DND-41 (cell line): ENCODE data around the gene NPS.

Experiments
- ATAC-seq: fragments of 200-7000 bp; cut with Tn5 transposase; 3 replicates; pipeline ENCODE4 v1.9.1; 2021; ENCODE audit warnings: low read depth; ENCODE audit not compliant: insufficient read depth
- DNase-seq: peaks from one replicate; pipeline ENCODE4 v3.0.0-alpha.2; 2020
- H2AFZ ChIP-seq: 2 replicates; pipeline ENCODE4 v1.6.0; 2012; ENCODE audit warnings: low read depth, low read length
- H3K27ac ChIP-seq: 2 replicates; pipeline ENCODE4 v1.5.1; 2012; ENCODE audit warnings: low read length, inconsistent platforms
- H3K27me3 ChIP-seq: fragments of 200-600 bp; sonication (generic); 2 replicates; pipeline ENCODE4 v1.6.0; 2012; ENCODE audit warnings: low read length, mild to moderate bottlenecking, inconsistent platforms; ENCODE audit not compliant: insufficient read depth, poor library complexity
- H3K36me3 ChIP-seq: 2 replicates; pipeline ENCODE4 v1.5.1; 2012; ENCODE audit warnings: low read length, inconsistent platforms; ENCODE audit not compliant: insufficient read depth
- H3K4me1 ChIP-seq: 2 replicates; pipeline ENCODE4 v1.5.1; 2012; ENCODE audit warnings: mild to moderate bottlenecking, low read length; ENCODE audit not compliant: insufficient read depth
- H3K4me2 ChIP-seq: 2 replicates; pipeline ENCODE4 v1.6.0; 2012; ENCODE audit warnings: mild to moderate bottlenecking, moderate library complexity, low read length, inconsistent platforms; ENCODE audit not compliant: insufficient read depth
- H3K4me3 ChIP-seq, 2 experiments: fragments of 200-600 bp in 1 of 2; shearing (Covaris generic) in 1 of 2; 2 replicates each; pipeline ENCODE4 v1.5.1; 2012 to 2016; ENCODE audit warnings: inconsistent platforms in 2 of 2, low read length in 2 of 2, mild to moderate bottlenecking in 2 of 2, low read depth in 1 of 2, moderate library complexity in 1 of 2
- H3K79me2 ChIP-seq: 2 replicates; pipeline ENCODE4 v1.6.0; 2012; ENCODE audit warnings: low read length, inconsistent platforms; ENCODE audit not compliant: insufficient read depth
- H3K9ac ChIP-seq: 2 replicates; pipeline ENCODE4 v1.6.0; 2012; ENCODE audit warnings: low read depth, mild to moderate bottlenecking, inconsistent platforms, low read length, moderate library complexity
- H3K9me3 ChIP-seq: 2 replicates; pipeline ENCODE4 v1.5.1; 2012; ENCODE audit warnings: low read length, moderate library complexity, mild to moderate bottlenecking, inconsistent platforms; ENCODE audit not compliant: insufficient read depth, severe bottlenecking
- H4K20me1 ChIP-seq: 2 replicates; pipeline ENCODE4 v1.6.0; 2012; ENCODE audit warnings: low read length; ENCODE audit not compliant: insufficient read depth
- CTCF ChIP-seq: IDR thresholded peaks from 2 replicates; pipeline ENCODE4 v1.5.1; 2012; ENCODE audit warnings: borderline replicate concordance, low read length, moderate library complexity, mild to moderate bottlenecking; ENCODE audit not compliant: poor library complexity, severe bottlenecking; ENCODE audit errors: extremely low read depth
- EZH2 ChIP-seq: IDR thresholded peaks from 3 replicates; pipeline ENCODE4 v1.6.1; 2012; ENCODE audit warnings: borderline replicate concordance, low read depth, mild to moderate bottlenecking, moderate library complexity, low read length, inconsistent platforms; ENCODE audit not compliant: severe bottlenecking

The NPS gene

GRCh38 chr10:127587668-127588365, 38.7 kb downstream of the NPS start:
- H2AFZ ChIP-seq, result no peak overlapping the region
- no peak for TF ChIP-seq EZH2
- TF ChIP-seq CTCF, result no peak
- no peaks in the 10 kb centered on the region for H3K4me1 ChIP-seq
- peaks cover 6% of the 10 kb centered on the region for H3K9me3 ChIP-seq
- ATAC-seq (no peak), DNase-seq (no peak)
- no peak overlapping the region for H3K9ac ChIP-seq
- H3K36me3 ChIP-seq, result no peaks in the 10 kb centered on the region
- H4K20me1 ChIP-seq, result no peaks in the 10 kb centered on the region
- no peak overlapping the region for H3K27ac ChIP-seq
- H3K27me3 ChIP-seq, result peaks cover 3% of the 10 kb centered on the region
- H3K4me3 ChIP-seq, result no peak overlapping the region
- no peak overlapping the region for H3K4me2 ChIP-seq
- no peaks in the 10 kb centered on the region for H3K79me2 ChIP-seq

GRCh38 chr10:127592586-127592985, 43.5 kb downstream of the NPS start:
- TF ChIP-seq EZH2, result no peak
- TF ChIP-seq CTCF, result no peak
- Histone ChIP-seq H3K27me3 (peaks cover 3% of the 10 kb centered on the region), H3K9ac (no peak overlapping the region), H3K36me3 (no peaks in the 10 kb centered on the region), H3K79me2 (no peaks in the 10 kb centered on the region), H3K4me2 (no peak overlapping the region), H2AFZ (no peak overlapping the region), H3K4me1 (no peaks in the 10 kb centered on the region), H3K9me3 (no peaks in the 10 kb centered on the region), H4K20me1 (no peaks in the 10 kb centered on the region), H3K27ac (no peak overlapping the region), H3K4me3 (no peak overlapping the region)
- DNase-seq (no peak), ATAC-seq (no peak)

GRCh38 chr10:127600479-127600878, 51.4 kb downstream of the NPS start:
- Histone ChIP-seq H2AFZ (no peak overlapping the region), H3K4me3 (no peak overlapping the region), H3K4me1 (no peaks in the 10 kb centered on the region), H3K79me2 (no peaks in the 10 kb centered on the region), H3K27me3 (no peaks in the 10 kb centered on the region), H3K9ac (no peak overlapping the region), H3K4me2 (no peak overlapping the region), H4K20me1 (no peaks in the 10 kb centered on the region), H3K27ac (no peak overlapping the region), H3K36me3 (no peaks in the 10 kb centered on the region), H3K9me3 (no peaks in the 10 kb centered on the region)
- DNase-seq (peak; percentile 18), ATAC-seq (no peak)
- TF ChIP-seq CTCF, result no peak
- no peak for TF ChIP-seq EZH2
